Skeletal muscle tissue (tissue), 4 donors: ENCODE results near the gene TEX19. TPM values are rescaled to one million over a fixed set of nuclear protein-coding genes. Genes with fewer than 3 reads are reported as not detected.

Source experiments
- H3K27ac ChIP-seq: one replicate; pipeline ENCODE4 v1.7.0; 2013; ENCODE audit warnings: mild to moderate bottlenecking, low read depth, low read length, inconsistent platforms
- H3K27me3 ChIP-seq, 3 donors: one replicate each; pipeline ENCODE4 v1.7.0; 2013; ENCODE audit warnings: low read length in 3 of 3; ENCODE audit not compliant: control insufficient read depth in 3 of 3, insufficient read depth in 3 of 3
- H3K36me3 ChIP-seq, 3 donors: one replicate each; pipeline ENCODE4 v1.7.0; 2013; ENCODE audit warnings: low read length in 3 of 3; ENCODE audit not compliant: control insufficient read depth in 3 of 3, insufficient read depth in 3 of 3
- H3K4me1 ChIP-seq, 3 donors: one replicate each; pipeline ENCODE4 v1.7.0; 2013; ENCODE audit warnings: low read length in 3 of 3, mild to moderate bottlenecking in 3 of 3; ENCODE audit not compliant: control insufficient read depth in 3 of 3, insufficient read depth in 3 of 3
- H3K4me3 ChIP-seq, 3 donors: one replicate each; pipeline ENCODE4 v1.7.0; 2013; ENCODE audit warnings: low read length in 3 of 3
- H3K9ac ChIP-seq, 3 donors: one replicate each; pipeline ENCODE4 v1.7.0; 2013; ENCODE audit warnings: low read length in 3 of 3, mild to moderate bottlenecking in 3 of 3, moderate library complexity in 2 of 3, low read depth in 1 of 3
- H3K9me3 ChIP-seq, 3 donors: one replicate each; pipeline ENCODE4 v1.7.0; 2013; ENCODE audit warnings: low read length in 3 of 3; ENCODE audit not compliant: control insufficient read depth in 3 of 3
- total RNA-seq: library from RNA; depleted of rRNA; stranded (reverse); fragments of >200 nt; gene quantifications from one replicate; pipeline ENCODE4 v1.2.3, GENCODE V29; 2014
- donor health status: Osteomylitis.

Gene TEX19
- total RNA-seq, 1 donor from 2014 or later = 0.52 TPM

DNA sequence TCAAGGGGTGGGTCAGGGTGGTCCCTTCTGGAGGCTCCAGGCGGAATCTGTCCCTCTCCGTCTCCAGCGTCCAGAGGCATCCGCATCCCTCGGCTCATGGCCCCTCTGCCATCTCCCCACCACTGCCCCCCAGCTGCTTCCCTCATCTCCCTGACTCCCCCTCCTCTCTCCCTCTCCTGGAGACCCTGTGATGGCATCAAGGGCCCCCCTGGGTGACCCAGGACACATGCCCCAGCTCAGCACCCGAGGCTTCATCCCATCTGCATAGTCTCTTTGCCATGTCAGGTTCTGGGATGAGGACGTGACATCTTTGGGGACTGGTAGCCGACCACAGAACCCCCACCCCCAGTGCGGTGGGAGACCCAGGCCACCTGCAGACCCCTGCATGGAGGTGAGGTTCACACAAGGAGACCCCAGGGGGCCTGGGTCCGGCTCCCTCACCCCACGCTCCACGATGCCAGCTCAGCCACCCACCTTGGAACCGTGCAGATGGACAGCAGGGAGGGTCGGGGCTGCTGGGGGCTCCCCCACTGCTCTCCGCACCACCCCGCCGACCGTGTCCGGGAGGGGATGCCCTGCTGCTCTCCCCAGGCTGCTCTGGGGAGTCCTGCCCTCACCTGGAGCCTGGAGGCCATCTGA lies 29.2 kb upstream of the TEX19 start:
- Histone ChIP-seq H3K36me3 (no peaks in the 10 kb centered on the region), H3K9ac (peak overlapping the region in 1 of 3 donors; percentile 3), H3K4me3 (no peak overlapping the region), H3K9me3 (no peaks in the 10 kb centered on the region), H3K27ac (no peak overlapping the region), H3K27me3 (peaks cover 45 to 61% (median 48%) of the 10 kb centered on the region in 3 donors), H3K4me1 (peaks cover 15 to 33% (median 24%) of the 10 kb centered on the region in 3 donors)

- Histone ChIP-seq H3K4me3 (no peak overlapping the region), H3K27me3 (peaks cover 45 to 64% (median 51%) of the 10 kb centered on the region in 3 donors), H3K9ac (no peak overlapping the region), H3K27ac (no peak overlapping the region), H3K9me3 (no peaks in the 10 kb centered on the region), H3K36me3 (no peaks in the 10 kb centered on the region), H3K4me1 (peaks cover 21 to 36% (median 30%) of the 10 kb centered on the region in 3 donors)
Observed at GRCh38 chr17:82330322-82331239, 28.5 kb upstream of the TEX19 start.

DNA sequence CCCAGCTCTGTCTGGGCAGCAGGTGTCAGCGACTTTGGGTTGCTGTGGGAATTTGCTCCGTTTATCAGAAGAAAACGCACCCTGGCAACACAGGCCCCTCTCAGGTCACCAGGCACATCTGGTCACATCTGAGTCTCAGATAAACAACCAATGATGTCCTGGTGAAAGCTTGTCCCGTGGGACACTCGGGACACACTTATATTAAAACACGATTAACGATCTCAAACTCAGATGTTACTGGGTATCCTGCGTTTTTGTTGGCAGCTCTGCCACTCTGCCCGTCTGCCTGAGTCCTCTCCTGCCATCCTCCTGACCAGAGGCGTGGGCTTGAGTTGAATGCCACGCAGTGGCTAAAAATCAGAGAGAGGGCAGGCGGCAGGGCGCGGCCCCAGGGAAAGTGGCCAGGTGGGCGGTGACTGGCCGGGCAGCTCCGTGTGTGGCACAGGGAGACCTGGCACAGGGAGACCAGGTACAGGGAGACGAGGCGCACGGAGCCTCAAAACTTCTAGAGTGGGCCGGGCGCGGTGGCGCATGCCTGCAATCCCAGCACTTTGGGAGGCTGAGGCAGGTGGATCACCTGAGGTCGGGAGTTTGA lies 27.6 kb upstream of the TEX19 start:
- Histone ChIP-seq H3K27ac (no peak overlapping the region), H3K4me3 (no peak overlapping the region), H3K9me3 (no peaks in the 10 kb centered on the region), H3K4me1 (peaks cover 21 to 36% (median 33%) of the 10 kb centered on the region in 3 donors), H3K27me3 (peaks cover 45 to 64% (median 51%) of the 10 kb centered on the region in 3 donors), H3K36me3 (no peaks in the 10 kb centered on the region), H3K9ac (no peak overlapping the region)

DNA sequence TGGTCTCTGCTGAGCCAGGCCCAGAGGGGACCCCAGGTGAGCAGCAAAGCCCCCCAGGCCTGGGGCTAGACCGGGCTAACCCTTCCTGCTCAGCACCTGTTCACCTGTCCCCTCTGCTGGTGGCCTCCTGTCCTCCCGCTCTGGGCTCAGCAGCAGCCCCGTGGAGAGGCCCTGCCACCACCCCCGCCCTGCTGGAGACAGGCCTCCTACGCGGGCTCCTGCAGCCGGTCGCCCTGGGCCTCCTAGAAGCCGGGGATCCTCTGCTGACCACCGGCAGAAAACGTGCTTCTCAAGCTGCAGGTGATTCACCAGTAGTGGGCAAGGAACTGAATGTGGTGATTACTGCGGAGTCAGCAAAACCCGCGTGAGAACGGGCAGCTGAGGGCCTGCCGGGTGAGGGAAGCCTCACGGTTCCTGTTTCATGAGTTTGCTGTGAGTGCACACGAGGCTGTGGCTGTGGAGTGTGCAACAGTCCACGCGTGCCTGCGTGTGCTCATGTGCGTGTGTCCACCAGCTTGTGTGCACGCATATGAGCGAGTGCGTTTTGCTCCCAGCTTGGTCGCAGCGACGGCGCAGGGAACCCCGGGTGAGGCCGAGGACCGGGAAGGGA lies 26.3 kb upstream of the TEX19 start:
- Histone ChIP-seq H3K27me3 (peaks cover 45 to 60% (median 51%) of the 10 kb centered on the region in 3 donors), H3K4me3 (peak overlapping the region; percentile 55 to 61 (median 56)), H3K36me3 (no peaks in the 10 kb centered on the region), H3K27ac (no peak overlapping the region), H3K4me1 (peaks cover 21 to 36% (median 33%) of the 10 kb centered on the region in 3 donors), H3K9ac (no peak overlapping the region), H3K9me3 (no peaks in the 10 kb centered on the region)

DNA sequence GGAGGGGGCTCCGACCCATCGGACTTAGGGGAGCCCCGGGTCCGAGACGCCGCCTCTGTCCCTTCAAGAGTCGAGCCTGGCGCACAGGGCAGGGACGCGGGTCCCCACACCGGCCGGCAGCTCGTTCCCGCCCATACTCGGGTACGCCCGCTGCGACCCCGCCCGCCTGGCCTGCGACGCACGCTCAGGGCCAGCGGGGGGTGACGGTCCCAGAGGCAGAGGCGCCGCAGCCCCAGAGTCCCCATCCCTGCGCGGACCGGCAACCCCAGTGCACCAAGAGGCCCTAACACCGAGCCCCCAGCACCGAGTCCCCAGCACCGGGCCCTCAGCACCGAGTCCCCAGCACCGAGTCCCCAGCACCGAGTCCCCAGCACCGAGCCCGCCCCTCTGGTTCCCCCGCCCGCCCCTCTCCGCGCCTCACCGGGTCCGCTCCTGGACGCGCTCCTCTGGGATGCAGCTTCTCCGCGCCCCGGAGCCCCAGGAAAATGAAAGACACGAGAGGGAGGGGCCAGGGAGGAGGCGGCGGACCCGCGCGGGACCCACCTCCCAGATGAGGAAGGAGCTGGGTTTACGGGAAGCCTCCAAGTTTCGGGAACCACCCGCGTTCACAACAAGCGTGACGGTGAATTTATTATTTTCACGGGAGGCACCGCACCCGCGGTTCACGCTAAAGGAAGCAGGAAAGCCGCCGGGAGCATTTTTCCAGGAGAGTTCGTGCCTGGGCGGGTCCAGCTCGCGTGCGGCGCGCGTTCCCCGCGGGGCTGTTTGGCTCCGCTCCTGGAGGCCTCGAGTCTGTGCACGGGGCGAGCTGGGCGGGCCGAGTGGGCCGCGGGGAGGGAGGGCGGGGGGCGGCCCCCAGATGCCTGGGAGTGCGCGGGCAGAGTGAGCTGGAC lies 25.5 kb upstream of the TEX19 start, which contains the start of gene SECTM1:
Gene SECTM1 (minus strand): TSS at position 488 of the 893 bp plus-strand sequence. CDS start 6,526 bp downstream, outside the sequence.
- peak within 1 kb of the TSS; percentile 54 for H3K27ac ChIP-seq
- no peaks in the 10 kb centered on the region for H3K9me3 ChIP-seq
- H3K27me3 ChIP-seq = peaks cover 39 to 54% (median 48%) of the 10 kb centered on the region in 3 donors
- peaks cover 21 to 38% (median 33%) of the 10 kb centered on the region in 3 donors for H3K4me1 ChIP-seq
- H3K9ac ChIP-seq = peak within 1 kb of the TSS in 2 of 3 donors; percentile 60 to 65
- H3K4me3 ChIP-seq = peak within 1 kb of the TSS; percentile 63 to 66 (median 66)
- H3K36me3 ChIP-seq = no peaks in the 10 kb centered on the region

DNA sequence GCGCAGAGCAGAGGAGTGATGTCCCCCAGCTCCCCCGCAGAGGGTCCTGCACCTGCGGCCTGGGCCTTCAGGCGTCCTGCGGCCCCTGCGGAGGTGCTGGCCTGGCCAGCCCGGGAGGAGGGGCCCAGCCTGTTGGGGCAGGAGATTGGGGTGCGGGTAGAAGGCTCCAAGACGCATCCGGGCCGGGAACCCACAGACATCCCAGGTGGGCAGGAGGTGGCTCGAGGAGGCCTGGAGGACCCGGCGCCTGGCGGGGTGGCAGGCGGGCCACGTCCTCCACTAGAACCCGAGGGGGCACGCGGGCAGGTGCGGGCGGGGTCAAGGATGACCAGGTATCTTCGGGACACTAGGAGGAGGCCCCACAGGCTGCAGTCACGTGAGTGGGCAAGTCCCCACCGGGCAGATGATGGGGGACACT lies 24.8 kb upstream of the TEX19 start:
- H3K4me3 ChIP-seq = peak overlapping the region; percentile 63 to 66 (median 65)
- H3K27me3 ChIP-seq = peaks cover 32 to 47% (median 43%) of the 10 kb centered on the region in 3 donors
- peaks cover 26 to 45% (median 39%) of the 10 kb centered on the region in 3 donors for H3K4me1 ChIP-seq
- H3K36me3 ChIP-seq = no peaks in the 10 kb centered on the region
- H3K27ac ChIP-seq = no peak overlapping the region
- peak overlapping the region in 1 of 3 donors; percentile 45 for H3K9ac ChIP-seq
- no peaks in the 10 kb centered on the region for H3K9me3 ChIP-seq

GRCh38 chr17:82334622-82335394 lies 24.2 kb upstream of the TEX19 start:
- Histone ChIP-seq H3K27ac (peak overlapping the region; percentile 54), H3K27me3 (peaks cover 27 to 44% (median 37%) of the 10 kb centered on the region in 3 donors), H3K4me3 (peak overlapping the region; percentile 63 to 66 (median 65)), H3K9ac (peak overlapping the region; percentile 5 to 60 (median 23)), H3K36me3 (no peaks in the 10 kb centered on the region), H3K4me1 (peaks cover 31 to 49% (median 42%) of the 10 kb centered on the region in 3 donors), H3K9me3 (no peaks in the 10 kb centered on the region)

DNA sequence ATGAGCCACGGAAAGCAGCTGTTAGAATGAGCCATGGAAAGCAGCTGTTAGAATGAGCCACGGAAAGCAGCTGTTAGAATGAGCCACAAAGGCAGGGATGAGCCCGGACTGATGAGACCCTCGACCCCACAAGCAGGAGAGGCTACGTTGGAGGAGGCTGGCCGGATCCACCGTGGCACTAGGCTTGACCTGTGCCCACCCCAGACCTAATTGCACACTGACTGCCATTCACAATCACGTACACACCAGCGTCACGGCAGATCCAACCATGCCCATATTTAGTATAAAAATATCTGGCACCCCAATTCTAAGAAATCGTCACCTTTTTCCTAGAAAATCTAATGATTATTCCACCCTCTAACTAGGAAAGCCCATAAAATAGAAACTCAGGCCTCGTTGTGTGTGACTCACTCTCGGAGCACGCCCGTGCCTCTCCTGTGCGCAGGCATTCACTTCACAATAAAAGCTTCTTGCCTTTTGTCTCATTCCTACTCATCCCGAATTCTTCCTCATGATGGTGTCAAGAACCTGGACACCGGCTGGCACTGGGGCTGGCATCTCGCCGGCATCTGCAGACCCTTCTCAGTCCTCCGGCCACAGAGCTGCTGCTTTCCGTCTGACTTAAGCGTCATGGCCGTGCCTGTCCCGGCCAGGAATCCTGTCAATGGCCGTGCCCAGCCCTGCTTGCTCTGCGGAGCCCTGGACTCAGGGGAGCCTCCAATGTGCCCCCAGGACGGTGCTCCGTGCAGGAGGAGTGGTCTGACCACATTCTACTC lies 20.0 kb upstream of the TEX19 start:
- Histone ChIP-seq H3K4me1 (peaks cover 20 to 26% (median 24%) of the 10 kb centered on the region in 3 donors), H3K9ac (peak overlapping the region in 2 of 3 donors; percentile 57 to 66), H3K9me3 (no peaks in the 10 kb centered on the region), H3K27me3 (peaks cover 0 to 13% (median 6%) of the 10 kb centered on the region in 3 donors), H3K36me3 (no peaks in the 10 kb centered on the region), H3K4me3 (peak overlapping the region; percentile 50 to 66 (median 63)), H3K27ac (no peak overlapping the region)
